ENCODE data around the gene SPRY4.
"Not testable (repeated sequence)": the region's sequence is repeated elsewhere in the genome, so short reads cannot be mapped to it uniquely, and the experiment has no call there.

Gene SPRY4, protein sequence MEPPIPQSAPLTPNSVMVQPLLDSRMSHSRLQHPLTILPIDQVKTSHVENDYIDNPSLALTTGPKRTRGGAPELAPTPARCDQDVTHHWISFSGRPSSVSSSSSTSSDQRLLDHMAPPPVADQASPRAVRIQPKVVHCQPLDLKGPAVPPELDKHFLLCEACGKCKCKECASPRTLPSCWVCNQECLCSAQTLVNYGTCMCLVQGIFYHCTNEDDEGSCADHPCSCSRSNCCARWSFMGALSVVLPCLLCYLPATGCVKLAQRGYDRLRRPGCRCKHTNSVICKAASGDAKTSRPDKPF

DNA sequence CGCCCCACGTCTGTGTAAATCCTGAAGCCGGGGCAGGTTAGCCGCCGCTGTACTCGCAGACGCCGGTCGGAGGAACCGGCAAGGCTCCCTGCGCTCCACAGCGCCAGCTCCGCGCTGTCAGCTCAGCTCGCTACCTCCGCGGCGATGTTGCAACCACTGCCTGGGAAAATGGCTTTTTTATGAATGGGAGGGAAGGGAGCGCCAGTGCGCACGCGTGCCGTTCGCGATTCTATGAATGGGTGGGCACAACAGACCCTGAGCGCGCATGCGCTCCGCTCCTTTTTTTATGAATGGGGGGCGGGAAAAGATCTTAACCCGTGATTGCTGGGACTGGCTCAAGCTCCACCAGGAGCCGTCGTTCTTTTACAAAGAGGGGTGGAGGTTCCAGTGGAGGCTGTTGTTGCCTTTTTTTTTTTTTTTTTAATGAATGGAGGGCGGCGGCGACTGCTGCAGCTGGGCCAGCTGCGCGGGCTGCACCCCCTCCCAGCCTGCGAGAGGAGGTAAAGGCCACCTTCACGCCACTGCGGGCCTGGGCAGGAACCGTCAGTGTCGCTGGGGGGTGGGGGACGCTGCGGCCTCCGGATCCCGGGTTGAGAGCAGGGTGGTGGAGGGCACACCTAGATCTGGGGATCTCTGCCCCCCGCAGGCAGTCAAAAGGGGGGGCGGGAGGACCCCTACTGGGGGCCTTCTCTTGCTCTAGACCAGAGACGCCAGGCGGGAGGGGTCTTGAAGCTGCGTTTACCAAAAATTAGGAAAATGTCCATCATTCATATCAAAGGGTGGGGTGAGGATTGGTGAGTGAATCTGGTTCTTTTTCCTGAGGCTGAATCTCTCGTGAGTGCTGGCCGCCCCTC lies at the start of gene SPRY4:
Gene SPRY4 (minus strand): TSS at position 151 of the 854 bp plus-strand sequence. CDS start 9,913 bp downstream, outside the sequence.
- peak; percentile 73 for DNase-seq

DNA sequence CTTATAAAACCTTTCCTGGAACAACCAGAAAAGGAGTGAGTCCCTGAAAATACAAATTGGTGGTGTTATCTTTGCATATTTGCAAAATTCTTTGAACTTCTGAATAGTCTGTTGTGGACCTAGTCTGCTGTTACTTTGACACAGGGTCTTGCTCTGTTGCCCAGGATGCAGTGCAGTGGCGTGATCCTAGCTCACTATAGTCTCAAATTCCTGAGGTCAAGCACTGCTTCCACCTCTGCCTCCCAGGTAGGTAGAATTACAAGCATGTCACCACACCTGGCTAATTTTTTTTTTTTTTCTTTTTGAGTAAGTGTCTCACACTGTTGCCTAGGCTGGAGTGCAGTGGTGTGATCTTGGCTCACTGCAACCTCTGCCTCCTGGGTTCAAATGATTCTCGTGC lies 43.7 kb upstream of the SPRY4 start:
- no peak for DNase-seq

DNA sequence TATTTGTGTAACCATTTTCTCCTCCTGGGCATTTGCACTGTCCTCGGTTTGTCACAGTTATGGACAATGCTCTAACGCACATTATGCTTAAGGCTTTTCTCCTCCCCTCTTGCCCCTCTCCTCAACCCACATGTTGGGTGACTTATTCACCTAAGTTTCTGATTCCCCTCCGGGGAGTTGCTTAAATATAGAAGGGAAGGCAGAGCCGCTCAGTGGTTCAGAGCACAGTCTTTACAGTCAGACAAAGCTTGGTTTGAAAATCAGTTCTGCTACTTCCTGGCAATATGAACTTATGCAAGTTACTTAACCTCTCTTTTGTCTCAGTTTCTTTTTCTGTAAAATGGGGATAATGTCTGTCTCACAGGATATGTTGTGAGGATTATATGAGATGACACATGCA lies 41.2 kb upstream of the SPRY4 start:
- no peak for DNase-seq

DNA sequence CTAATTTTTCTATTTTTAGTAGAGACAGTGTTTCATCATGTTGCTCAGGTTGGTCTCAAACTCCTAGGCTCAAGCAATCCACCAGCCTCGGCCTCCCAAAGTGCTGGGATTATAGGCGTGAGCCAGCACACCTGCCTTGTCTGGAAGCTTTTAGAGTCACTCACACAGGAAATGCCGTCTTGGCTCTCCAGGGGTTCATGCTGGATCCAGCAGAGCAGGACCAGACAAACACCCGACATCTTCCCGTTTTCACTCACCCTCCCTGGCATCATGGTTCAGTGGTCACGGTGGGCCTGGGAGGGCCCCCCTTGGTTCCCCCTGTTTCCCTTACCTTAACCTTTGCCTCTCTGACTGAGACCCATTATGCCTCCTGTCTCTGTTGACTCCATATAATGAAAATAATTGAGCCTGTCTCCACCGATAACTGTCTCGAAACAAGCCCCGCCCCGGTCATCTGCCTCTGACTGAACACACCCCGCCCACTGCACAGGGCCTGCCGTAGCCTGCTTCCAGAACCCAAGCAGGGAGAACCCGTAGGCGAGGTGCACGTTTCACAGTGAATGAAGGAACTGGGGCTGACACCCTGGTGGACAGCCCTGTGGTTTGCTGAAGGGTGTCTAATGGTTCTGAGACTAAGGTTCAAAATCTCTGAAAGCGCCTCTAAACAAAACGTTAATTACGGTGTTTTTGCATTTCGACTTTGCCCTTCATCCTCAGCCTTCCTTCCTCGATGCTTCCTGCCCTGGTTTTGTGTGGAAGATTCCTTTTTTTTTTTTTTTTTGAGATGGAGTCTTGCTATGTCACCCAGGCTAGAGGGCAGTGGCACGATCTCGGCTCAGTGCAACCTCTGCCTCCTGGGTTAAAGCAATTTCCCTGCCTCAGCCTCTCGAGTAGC lies 39.7 kb upstream of the SPRY4 start:
- DNase-seq: no peak

DNA sequence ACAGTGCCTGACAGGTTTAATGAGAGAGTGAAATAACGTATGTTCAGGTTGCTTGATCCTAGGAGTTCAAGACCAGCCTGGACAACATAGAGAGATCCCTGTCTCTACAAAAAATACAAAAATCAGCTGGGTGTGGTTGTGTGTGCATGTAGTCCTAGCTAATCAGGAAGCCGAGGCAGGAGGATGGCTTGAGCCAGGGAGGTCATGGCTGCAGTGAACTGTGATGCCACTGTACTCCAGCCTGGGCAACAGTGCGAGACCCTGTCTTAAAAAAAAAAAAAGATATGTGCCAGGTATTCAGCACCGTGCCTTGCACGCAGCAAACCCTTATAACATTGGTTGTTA lies 38.8 kb upstream of the SPRY4 start:
- DNase-seq: no peak

DNA sequence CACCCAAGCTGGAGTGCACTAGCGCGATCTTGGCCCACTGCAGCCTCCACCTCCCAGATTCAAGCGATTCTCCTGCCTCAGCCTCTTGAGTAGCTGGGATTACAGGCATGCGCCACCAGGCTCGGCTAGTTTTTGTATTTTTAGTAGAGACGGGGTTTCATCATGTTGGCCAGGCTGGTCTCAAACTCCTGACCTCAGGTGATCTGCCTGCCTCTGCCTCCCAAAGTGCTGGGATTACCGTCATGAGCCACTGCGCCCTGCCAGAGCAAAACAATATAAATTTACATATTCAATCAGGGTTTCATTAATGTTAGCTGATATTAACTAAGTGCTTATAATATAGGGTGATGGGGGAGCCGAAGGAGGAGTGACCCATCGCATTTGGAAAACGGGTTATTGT lies 37.4 kb upstream of the SPRY4 start:
- not testable (repeated sequence) for DNase-seq

DNA sequence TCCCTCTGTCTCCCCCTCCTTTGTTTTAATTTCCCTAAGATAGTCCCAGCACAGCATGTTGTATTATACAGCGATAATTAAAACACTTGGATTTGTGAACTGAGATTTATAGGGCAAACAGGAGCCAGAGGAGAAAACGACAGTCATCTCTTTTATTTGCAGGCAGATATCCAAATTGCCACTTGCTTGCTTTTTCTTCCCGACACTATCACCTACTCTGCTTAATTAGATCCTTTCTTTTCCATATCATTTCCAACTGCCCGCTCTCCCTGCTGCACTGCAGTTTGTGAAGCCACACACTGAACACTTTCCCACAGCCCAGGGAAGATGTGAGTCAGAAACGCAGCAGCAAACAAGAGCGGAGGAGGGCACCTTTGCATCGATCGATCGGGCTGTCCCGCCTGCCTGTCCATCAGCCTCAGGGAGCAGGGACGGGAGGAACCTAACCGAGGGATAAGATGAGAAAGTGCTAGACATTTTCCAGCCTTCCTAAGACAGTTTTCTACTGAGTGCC lies 35.8 kb upstream of the SPRY4 start:
- DNase-seq: no peak

DNA sequence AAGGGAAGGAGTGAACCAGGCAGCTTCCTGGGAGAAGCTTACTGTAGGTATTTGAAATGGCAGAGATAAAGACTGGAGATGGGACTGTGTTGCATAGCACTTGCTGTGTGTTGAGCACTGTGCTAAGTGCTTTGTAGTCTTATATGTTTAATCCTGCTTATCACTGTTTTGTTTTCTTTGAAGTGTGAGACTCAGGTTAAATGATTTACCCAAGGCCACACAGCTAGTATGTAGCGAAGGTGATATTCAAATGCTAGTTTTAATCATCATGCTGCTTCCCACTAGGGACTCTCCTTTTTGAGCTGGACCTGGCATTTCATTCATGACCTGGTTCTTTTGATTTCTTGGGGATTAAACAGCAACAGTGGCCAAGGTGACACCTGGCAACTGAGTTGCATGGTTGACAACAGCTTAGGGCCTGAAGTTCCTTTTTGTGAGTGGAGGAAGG lies 35.3 kb upstream of the SPRY4 start:
- no peak for DNase-seq

DNA sequence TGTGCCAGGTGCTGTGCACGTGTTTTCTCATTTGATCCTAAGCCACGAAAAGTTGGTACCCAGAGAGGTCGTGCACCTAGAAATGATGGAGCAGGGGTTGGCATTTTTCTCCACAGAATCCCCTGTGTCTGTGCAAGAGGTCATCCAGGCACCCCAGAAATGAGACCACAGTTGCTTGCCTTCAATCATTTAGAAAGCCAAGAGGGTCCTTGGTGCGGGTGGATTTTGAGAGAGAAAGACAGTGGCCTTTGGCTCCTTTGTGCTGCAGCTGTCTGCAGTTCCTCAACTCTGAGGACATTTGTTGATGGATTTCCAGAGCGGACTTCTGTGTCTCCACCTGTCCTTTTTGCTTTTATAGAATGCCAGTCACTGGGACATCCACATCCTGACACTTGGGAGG lies 33.8 kb upstream of the SPRY4 start:
- DNase-seq: no peak

DNA sequence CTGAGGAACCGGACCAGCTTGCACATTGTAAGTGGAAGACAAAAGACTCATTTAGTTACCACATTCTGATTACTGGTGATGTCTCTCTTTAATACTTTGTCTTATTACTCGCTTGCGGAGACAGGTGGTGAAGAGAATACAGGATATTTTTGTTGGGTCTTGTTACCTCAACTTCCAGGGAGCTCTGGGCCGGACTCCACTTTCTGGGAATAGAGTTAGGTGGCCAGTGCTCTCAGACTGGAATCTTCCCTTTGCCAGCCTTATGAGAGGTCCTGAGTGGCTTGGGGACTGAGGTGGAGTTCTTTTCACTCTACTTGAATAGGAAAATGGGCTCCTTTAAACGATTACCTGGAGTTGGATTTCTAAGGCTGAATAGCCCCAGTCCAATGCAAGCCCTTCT lies 33.3 kb upstream of the SPRY4 start:
- DNase-seq: no peak

DNA sequence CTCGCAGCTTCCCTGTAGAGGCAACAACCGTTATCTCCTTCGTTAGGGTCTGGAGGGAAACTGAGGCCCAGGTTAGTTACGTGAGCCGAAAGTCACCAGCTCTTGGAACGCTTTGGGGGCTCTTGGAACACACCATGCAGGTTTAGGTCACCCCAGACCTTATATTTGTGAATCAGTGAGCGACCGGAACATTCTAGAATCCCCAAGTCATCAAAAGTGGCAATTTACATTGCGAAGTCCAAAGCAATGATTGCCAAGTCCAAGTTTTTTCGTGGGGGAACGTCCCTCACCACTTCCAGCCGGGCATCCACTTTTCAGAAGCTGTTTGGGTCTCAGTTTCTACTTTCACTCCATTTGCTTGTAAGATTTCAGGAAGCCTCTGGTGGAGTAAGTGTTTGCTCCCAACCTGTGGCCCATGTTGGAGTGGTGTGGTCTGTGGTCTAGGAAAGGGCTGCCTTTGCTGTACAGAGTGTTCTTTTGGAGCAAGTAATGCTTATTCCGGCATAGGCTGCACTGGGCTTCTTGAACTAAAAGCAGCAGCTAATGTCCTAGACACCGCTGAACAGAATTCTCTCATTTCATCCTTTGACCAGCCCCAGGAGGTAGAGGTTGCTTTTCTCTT lies 32.8 kb upstream of the SPRY4 start:
- no peak for DNase-seq

DNA sequence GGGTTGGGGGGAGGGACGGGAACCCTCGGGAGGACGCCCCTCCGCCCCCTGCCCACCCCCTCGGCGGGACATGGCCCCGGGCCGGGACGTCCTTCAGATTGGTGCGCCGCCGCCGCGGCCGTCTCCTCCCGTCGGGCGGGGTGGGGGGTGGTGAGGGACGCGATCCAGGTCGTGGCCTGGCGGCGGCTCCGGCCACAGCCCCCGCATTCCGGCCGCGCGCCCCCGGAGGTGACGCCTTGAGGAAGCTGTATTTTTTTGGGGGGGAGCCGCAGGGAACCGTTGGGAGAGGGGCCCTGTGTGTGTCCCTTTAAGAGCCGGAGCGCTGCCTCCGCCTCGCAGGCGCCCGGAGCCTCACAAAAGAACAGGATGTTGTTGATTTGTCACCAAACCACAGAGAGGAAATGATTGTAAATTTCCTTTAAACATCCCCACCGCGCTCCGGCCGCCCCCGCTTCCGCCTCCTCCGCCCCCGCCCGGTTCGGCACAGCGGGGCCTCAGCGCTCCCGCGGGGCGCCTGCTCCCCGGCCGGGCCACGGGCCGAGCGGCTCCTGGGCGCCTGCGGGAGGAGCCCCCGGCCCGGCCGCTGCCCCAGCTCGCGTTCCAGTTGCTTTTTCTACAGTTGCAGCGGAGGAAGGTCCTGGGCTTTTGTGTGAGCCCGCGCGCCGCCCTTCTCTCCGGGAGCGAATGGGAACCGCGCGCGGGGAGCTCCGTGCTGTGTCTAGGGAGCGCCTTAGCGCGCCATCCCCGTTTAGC lies 32.1 kb upstream of the SPRY4 start:
- DNase-seq: peak; percentile 88

DNA sequence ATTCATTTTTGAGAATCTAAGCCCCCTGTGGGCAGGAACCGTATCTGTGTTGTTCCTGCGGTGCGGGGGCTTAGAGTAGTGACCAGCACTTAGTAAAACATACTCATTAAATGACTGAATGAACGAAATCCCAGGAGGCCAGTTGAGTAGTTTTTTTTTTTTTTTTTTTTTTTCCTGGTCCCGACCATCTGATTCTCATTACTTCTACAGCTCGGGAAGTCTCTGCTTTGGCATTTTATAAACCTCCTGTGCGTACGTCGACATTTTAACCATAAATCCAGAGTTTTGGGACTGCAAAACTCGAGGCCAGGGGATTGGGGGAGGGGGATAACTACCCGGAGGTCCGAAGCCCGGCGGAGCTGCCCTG lies 31.5 kb upstream of the SPRY4 start:
- DNase-seq: no peak

DNA sequence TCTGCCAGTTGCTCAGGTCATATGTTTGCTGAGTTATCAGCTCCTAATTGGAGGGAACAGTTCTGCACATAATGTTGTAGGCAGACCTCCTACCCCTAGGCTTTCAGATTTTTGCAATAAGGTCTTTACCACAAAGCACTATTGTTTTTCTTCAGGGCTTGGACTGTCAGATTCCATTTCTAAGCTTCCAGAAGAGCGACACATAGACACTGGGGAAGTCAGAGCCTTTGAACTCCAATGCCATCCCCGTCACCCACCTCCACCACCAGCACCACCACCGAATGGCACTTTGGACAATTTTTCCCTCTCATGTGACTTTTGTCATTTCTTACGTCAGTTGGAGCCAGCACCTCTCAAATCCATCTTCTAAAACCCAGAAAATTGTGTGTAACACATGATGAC lies 28.3 kb upstream of the SPRY4 start:
- DNase-seq: no peak

DNA sequence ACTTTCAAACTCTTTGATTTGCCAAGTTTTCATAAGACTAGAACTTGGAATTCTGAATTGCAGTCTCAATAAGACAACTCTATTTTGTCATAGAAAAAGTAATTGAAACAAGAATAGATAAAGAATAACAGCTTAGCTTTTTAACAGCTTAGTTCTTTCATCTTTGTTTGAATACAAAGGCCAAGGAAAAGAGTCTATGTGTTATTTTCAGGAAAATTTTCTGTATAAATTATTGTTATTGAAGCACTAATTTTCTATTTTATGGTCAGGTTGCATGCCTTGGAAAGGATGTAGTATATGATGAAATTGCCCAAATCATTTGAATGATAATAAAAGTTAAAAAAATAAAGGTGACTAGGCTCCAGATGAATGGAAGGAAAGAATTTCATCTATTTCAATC lies 25.2 kb upstream of the SPRY4 start:
- no peak for DNase-seq

DNA sequence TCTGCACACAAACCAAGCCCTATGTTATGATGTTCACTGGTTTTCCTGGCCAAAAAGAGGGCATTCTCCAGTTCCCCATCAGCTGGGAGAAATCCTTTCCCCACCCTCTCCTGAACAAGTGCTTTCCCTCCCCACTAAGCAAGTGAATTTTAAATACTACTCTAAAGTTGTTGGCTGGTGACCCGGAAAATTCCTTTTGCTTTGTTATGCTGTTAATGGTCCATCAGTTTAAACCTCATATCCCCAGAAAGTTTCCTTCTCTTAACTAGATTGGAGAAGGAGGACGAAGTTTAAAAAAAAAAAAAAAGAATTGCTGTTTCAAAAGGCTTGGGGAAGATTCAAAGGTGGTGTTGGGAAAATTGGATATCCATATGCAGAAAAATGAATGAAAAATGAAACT lies 21.9 kb upstream of the SPRY4 start:
- no peak for DNase-seq

DNA sequence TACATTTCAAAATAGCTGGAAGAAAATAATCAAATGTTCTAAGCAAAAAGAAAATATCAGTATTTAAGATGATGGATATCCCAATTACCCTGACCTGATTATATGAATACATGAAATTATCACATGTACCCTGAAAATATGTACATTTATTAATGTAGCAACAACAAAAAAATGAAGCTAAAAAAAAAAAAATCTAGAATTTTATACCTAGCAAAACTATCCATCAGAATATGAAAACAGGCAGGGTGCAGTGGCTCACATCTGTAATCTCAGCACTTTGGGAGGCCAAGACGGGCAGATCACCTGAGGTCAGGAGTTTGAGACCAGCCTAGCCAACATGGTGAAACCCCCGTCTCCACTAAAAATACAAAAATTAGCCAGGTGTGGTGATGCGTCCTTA lies 20.1 kb upstream of the SPRY4 start:
- DNase-seq: not testable (repeated sequence)

DNA sequence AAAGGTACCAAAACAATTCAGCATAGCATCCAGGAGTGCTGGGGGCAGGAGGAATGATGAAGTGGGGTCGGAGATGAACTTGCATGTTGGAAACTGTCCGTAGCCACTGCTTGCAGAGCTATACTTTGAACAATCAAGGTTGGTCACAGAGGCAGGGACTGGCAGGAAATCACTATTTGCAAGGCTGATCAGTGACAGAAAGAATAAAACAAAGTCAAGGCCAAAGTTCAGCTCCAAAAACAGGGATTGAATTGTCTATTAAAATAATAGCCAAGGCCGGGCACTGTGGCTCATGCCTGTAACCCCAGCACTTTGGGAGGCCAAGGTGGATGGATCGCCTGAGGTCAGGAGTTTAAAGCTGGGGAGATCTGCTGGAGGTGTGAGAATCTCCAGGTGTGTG lies 18.7 kb upstream of the SPRY4 start:
- DNase-seq: no peak

DNA sequence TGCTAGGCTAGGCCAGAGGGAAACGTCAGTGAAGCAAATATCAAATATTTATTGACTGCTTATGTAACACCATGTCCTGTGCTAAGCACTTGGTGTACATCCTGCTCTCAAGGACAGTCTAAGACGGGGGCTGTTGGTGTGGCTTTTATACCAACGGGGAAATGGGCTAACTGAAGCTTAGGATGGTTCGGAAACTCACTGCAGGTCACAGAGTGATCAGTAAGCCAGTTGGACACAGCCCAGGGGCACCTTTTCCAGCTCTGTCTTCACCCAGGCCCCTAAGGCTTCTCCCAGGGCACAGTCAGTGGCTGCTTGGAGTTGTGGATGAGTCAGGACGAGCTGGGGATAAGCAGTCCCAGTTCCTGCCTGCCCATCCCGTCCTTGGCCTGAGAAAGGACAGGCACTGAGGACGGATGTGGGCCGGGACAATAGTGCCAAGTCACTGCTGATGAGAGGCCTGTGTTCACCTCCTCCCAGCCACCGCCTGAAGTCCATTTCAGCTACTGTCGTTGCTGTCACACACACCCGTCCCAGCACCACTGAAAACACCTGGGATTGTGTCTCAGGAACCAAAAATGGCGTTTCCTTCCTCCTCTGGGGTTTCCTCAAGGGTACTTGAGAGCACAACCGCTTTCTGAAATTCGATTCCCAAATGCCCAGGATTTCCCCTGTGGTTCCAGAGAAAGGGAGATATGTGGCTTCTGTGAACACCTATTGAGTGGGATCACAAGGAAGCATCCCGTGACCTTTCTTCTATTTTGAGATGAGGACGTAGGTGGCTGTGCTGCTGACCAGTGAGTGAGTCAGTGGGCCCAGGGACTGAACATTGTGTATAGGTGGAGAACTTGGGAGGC lies 17.5 kb upstream of the SPRY4 start:
- DNase-seq: no peak

DNA sequence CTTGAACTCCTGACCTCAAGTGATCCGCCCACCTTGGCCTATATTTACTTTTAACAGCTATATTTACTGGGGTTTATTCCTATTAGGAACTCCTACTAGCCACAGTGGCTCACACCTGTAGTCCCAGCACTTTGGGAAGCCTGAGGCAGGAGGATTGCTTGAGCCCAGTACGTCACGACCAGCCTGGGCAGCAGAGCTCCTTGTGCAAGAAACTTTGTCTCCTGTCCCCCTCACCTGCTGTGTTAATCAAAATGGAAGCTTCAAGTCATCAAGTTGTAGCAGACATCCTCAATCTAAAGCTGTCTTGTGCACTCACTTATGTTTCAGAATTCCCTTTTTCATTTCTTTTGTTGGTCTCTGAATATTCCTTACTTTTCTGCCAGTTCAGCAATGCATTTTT lies 15.0 kb upstream of the SPRY4 start:
- DNase-seq: no peak

DNA sequence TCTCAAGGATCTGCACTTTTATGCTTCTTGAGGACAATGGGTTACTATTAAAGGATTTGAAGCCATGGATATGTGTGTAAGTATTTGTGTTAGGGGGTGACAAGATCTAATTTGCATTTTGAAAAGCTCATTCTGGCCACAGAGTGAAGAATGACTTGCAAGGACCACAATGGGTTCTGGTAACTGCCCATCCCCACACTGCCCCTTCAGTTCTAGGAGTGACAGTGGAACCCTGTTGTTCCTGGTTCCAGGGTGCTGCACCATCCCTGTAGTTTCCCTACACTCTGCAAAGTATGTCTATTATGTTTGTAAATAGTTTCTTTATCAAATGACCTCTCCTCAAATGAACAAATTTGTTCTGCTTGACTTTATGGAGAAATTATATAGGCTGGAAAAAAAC lies 9.7 kb upstream of the SPRY4 start:
- no peak for DNase-seq
